NCI-H146 treated with DMSO at 0.1 percent for 48 hours (cell line): ENCODE results near the gene TROAP.
A peak's percentile ranks its signal among the peaks of the same experiment; 100 is the strongest.
"Not testable (repeated sequence)": the region's sequence is repeated elsewhere in the genome, so short reads cannot be mapped to it uniquely, and the experiment has no call there.

Experiments
- DNase-seq: peaks from one replicate; lab custom pipeline; 2025; ENCODE audit not compliant: unreplicated experiment; lab: John Stamatoyannopoulos, UW

The TROAP gene

GRCh38 chr12:49330032-49330619, 7.1 kb downstream of the TROAP start:
- no peak for DNase-seq

GRCh38 chr12:49330631-49331379, 7.8 kb downstream of the TROAP start:
- no peak for DNase-seq

- no peak for DNase-seq
Measured at GRCh38 chr12:49331380-49332222, 8.5 kb downstream of the TROAP start.

GRCh38 chr12:49332441-49332861, 9.4 kb downstream of the TROAP start:
- no peak for DNase-seq

GRCh38 chr12:49332891-49333371, 9.9 kb downstream of the TROAP start:
- no peak for DNase-seq

GRCh38 chr12:49333778-49334177, 10.7 kb downstream of the TROAP start:
- not testable (repeated sequence) for DNase-seq

GRCh38 chr12:49334226-49334625, 11.2 kb downstream of the TROAP start:
- DNase-seq, result no peak

- no peak for DNase-seq
Measured at GRCh38 chr12:49334681-49335080, 11.6 kb downstream of the TROAP start.

- no peak for DNase-seq
Measured at GRCh38 chr12:49335118-49335954, 12.3 kb downstream of the TROAP start.

GRCh38 chr12:49335955-49336644, 13.0 kb downstream of the TROAP start:
- no peak for DNase-seq

GRCh38 chr12:49336645-49337584, 13.9 kb downstream of the TROAP start, which contains the start of gene C1QL4:
C1QL4 (minus strand) TSS chr12:49337188; CDS start chr12:49336477, 711 bp downstream.
- peak; percentile 58 for DNase-seq

GRCh38 chr12:49338830-49339463, 15.9 kb downstream of the TROAP start:
- no peak for DNase-seq

- no peak for DNase-seq
Measured at GRCh38 chr12:49339464-49339861, 16.4 kb downstream of the TROAP start.

- no peak for DNase-seq
Measured at GRCh38 chr12:49340095-49340870, 17.2 kb downstream of the TROAP start.

- DNase-seq, result no peak
Measured at GRCh38 chr12:49340971-49341776, 18.1 kb downstream of the TROAP start.

- no peak for DNase-seq
Measured at GRCh38 chr12:49341777-49342065, 18.7 kb downstream of the TROAP start.
